K562 (cell line): ENCODE results near the gene IRF8. TPM values are rescaled to one million over a fixed set of nuclear protein-coding genes. Genes with fewer than 3 reads are reported as not detected.

Source experiments
- ATAC-seq: fragments of 200-7000 bp; cut with Tn5 transposase; 3 replicates; pipeline ENCODE4 v1.9.1; 2020; ENCODE audit warnings: moderate library complexity
- BruUV-seq: library from RNA; stranded (reverse); fragments of 400-500 nt; replicated peaks from 2 replicates; lab custom pipeline; 2021; lab: Mats Ljungman, UMichigan
- CTCF ChIA-PET: fragments of 300-600 bp; formaldehyde crosslinking; extraction: SDS; loops from one replicate; lab custom pipeline; 2021; ENCODE audit warnings: low intra/inter-chr PET ratio; lab: Yijun Ruan, JAX
- POLR2A ChIA-PET: fragments of 300-600, 350-650 bp; sonication (Branson Sonifier 250); formaldehyde crosslinking; extraction: SDS; loops from one replicate; lab custom pipeline; 2021; ENCODE audit warnings: antibody characterized with exemption, inconsistent platforms; lab: Yijun Ruan, JAX
- DNase-seq, 4 experiments: peaks; one replicate each; pipeline versions ENCODE4 v3.0.0 to v3.0.0-alpha.2; 2011 to 2018; ENCODE audit warnings: low spot score in 3 of 4, mixed read lengths in 3 of 4; ENCODE audit errors: extremely low read depth in 1 of 4
- FAIRE-seq: peaks from 2 replicates; lab custom pipeline; 2011; peaks lifted over from hg19 to GRCh38; lab: Jason Lieb, UNC
- H2AFZ ChIP-seq: 2 replicates; pipeline ENCODE4 v1.6.0; 2011; ENCODE audit warnings: low read depth, low read length, control low read depth, inconsistent platforms
- H3K27ac ChIP-seq: fragments of 200-600 bp; 3 replicates; pipeline ENCODE4 v1.8.0; 2011; ENCODE audit warnings: low read depth, mild to moderate bottlenecking, control low read depth, inconsistent platforms, low read length, moderate library complexity, mixed read lengths; ENCODE audit errors: extremely low read depth
- H3K27me3 ChIP-seq, 2 experiments: fragments of 300-600 bp in 1 of 2; 2 replicates in 1 of 2; 3 replicates in 1 of 2; pipeline versions ENCODE4 v1.6.0 to v1.8.0; 2011; ENCODE audit warnings: inconsistent platforms in 2 of 2, low read length in 2 of 2, mild to moderate bottlenecking in 1 of 2, mixed read lengths in 1 of 2, moderate library complexity in 1 of 2; ENCODE audit not compliant: control insufficient read depth in 2 of 2, insufficient read depth in 2 of 2
- H3K36me3 ChIP-seq: fragments of 300-600 bp; 3 replicates; pipeline ENCODE4 v1.8.0; 2011; ENCODE audit warnings: mild to moderate bottlenecking, low read length, inconsistent platforms; ENCODE audit not compliant: control insufficient read depth, insufficient read depth
- H3K4me1 ChIP-seq, 2 experiments: fragments of 200-600 bp in 1 of 2; replicated peaks in 1 of 2; 2 replicates in 1 of 2; 3 replicates in 1 of 2; pipeline versions ENCODE4 v1.5.1 to v1.8.0; 2011; ENCODE audit warnings: inconsistent platforms in 2 of 2, low read length in 2 of 2, mild to moderate bottlenecking in 1 of 2, mixed read lengths in 1 of 2, moderate library complexity in 1 of 2; ENCODE audit not compliant: control insufficient read depth in 2 of 2, insufficient read depth in 2 of 2
- H3K4me2 ChIP-seq: 2 replicates; pipeline ENCODE4 v1.6.1; 2011; ENCODE audit warnings: low read length, control low read depth, inconsistent platforms, mixed read lengths; ENCODE audit not compliant: insufficient read depth
- H3K4me3 ChIP-seq: fragments of 200-600 bp; sonication (generic), shearing (Covaris generic); 2 replicates; pipeline ENCODE4 v1.5.1; 2016; ENCODE audit warnings: control low read depth, inconsistent platforms
- H3K79me2 ChIP-seq: fragments of 200-600 bp; 3 replicates; pipeline ENCODE4 v1.8.0; 2011; ENCODE audit warnings: low read length, inconsistent platforms; ENCODE audit not compliant: control insufficient read depth, insufficient read depth
- H3K9ac ChIP-seq, 2 experiments: 2 replicates each; pipeline versions ENCODE4 v1.6.0 to v1.6.1; 2011; ENCODE audit warnings: low read depth in 2 of 2, low read length in 2 of 2, control low read depth in 1 of 2, inconsistent platforms in 1 of 2, mild to moderate bottlenecking in 1 of 2, mixed read lengths in 1 of 2; ENCODE audit not compliant: insufficient read depth in 1 of 2
- H3K9me1 ChIP-seq: one replicate; pipeline ENCODE4 v1.6.0; 2011; ENCODE audit warnings: inconsistent platforms, mild to moderate bottlenecking, low read length, moderate library complexity; ENCODE audit not compliant: control insufficient read depth, insufficient read depth
- H3K9me3 ChIP-seq: replicated peaks from 2 replicates; pipeline ENCODE4 v1.5.1; 2011; ENCODE audit warnings: low read depth, low read length, inconsistent platforms; ENCODE audit not compliant: control insufficient read depth, insufficient read depth
- H4K20me1 ChIP-seq: replicated peaks from 2 replicates; pipeline ENCODE4 v1.6.1; 2011; ENCODE audit warnings: low read length, inconsistent platforms, mixed read lengths; ENCODE audit not compliant: control insufficient read depth, insufficient read depth
- KDM4B ChIP-seq, 2 experiments: fragments of 450-650 bp in 1 of 2; sonication (generic) in 1 of 2; IDR thresholded peaks; 2 replicates each; pipeline ENCODE4 v1.6.1; 2016 to 2017; ENCODE audit warnings: borderline replicate concordance in 2 of 2, antibody characterized with exemption in 1 of 2, low read depth in 1 of 2, mild to moderate bottlenecking in 1 of 2
- LARP7 ChIP-seq: fragments of 450-650 bp; IDR thresholded peaks from 2 replicates; pipeline ENCODE4 v1.6.1; 2016
- MAZ ChIP-seq, 2 experiments: fragments of 450-650 bp in 1 of 2; sonication (generic) in 1 of 2; formaldehyde crosslinking; IDR thresholded peaks in 1 of 2; conservative IDR thresholded peaks in 1 of 2; 2 replicates each; pipeline versions ENCODE4 v1.4.0 to v1.5.0; 2020; ENCODE audit warnings: mild to moderate bottlenecking in 1 of 2, missing genetic modification reagents in 1 of 2
- RBM25 ChIP-seq: fragments of 200-400 bp; formaldehyde crosslinking; IDR thresholded peaks from 2 replicates; pipeline ENCODE4 v1.6.1; 2018; ENCODE audit warnings: low read length, low read depth, moderate library complexity; ENCODE audit not compliant: severe bottlenecking
- THAP7 ChIP-seq: fragments of 250-450 bp; sonication (Bioruptor Pico); IDR thresholded peaks from 2 replicates; pipeline ENCODE4 v1.5.0; 2021
- UBTF ChIP-seq, 2 experiments: IDR thresholded peaks; 2 replicates each; pipeline ENCODE4 v1.6.1; 2012; ENCODE audit warnings: improper control_type of control experiment in 2 of 2, low read depth in 2 of 2, low read length in 2 of 2, borderline replicate concordance in 1 of 2
- WGBS: fragments of 100-300 bp; shearing (Covaris generic); methylation state at CpG from one replicate; pipeline ENCODE4 v1.1.6; 2016; ENCODE audit warnings: low coverage, mixed read lengths; ENCODE audit not compliant: insufficient coverage; ENCODE audit errors: missing lambda C conversion rate; 5-methylcytosine and 5-hydroxymethylcytosine counted together
- in situ Hi-C: fragments of 300-500 bp; cut with MboI; formaldehyde crosslinking; loops from 4 replicates; pipeline ENCODE4 v1.15.0; 2018; ENCODE audit warnings: inconsistent platforms, mixed read lengths
- intact Hi-C: fragments of 100-400 bp; cut with micrococcal nuclease; formaldehyde crosslinking; loops from 2 replicates; pipeline ENCODE4 v1.14.2; 2022
- polyA plus RNA-seq, 8 experiments: library from polyadenylated mRNA; depleted of rRNA in 4 of 8; stranded (reverse) in 5 of 8; unstranded in 3 of 8; fragments of >200 nt; fragmentation: Nextera tagmentation in 2 of 8; fragmentation: Illumina TruSeq in 1 of 8; extraction: Ambion mirVana in 2 of 8; extraction: Trizol in 1 of 8; gene quantifications; 2 replicates each; pipeline versions ENCODE4 v1.2.1 to v1.2.3, GENCODE V29; 2011 to 2014; ENCODE audit warnings: inconsistent platforms in 1 of 8, missing spikeins in 1 of 8
- total RNA-seq, 7 experiments: library from RNA; depleted of rRNA in 6 of 7; stranded (reverse); fragments of >200 nt in 6 of 7; fragmentation: Illumina TruSeq in 2 of 7; extraction: Trizol in 2 of 7; gene quantifications; 2 replicates each; pipeline versions ENCODE4 v1.2.1 to v1.2.3, GENCODE V29; 2011 to 2021; ENCODE audit warnings: low replicate concordance in 1 of 7

Gene IRF8
- total and polyA plus RNA-seq, 9 of the 15 experiments (the other 6 are each of a cell fraction or from before 2014, with no cell fraction given) = 0.01 to 0.98 TPM; not detected in 7

- Histone ChIP-seq H3K79me2 (no peaks in the 10 kb centered on the region), H3K36me3 (no peaks in the 10 kb centered on the region), H3K9ac (no peak overlapping the region), H3K9me1 (no peaks in the 10 kb centered on the region), H3K4me1 (peaks cover 0 to 3% of the 10 kb centered on the region in 2 experiments; a peak in 1 of 5 replicates)
- ATAC-seq = no peak
- in situ Hi-C loops = no loop called here
- CTCF ChIA-PET = no interaction called here
- no peak for TF ChIP-seq MAZ (CRISPR knock-in tag; conservative IDR thresholded peaks at IDR 0.05 in 1 of 2, IDR thresholded peaks at IDR 0.05 in 1 of 2)
- no peak for TF ChIP-seq LARP7
- no peak for TF ChIP-seq KDM4B (IDR thresholded peaks at IDR 0.05; ENCODE audit: borderline replicate concordance in 2 of 2, low read depth in 1 of 2)
- TF ChIP-seq THAP7 (CRISPR knock-in tag) = no peak
- TF ChIP-seq UBTF (IDR thresholded peaks at IDR 0.05; ENCODE audit: borderline replicate concordance in 1 of 2, low read depth in 2 of 2, low read length in 2 of 2) = no peak
- peak; percentile 27 for TF ChIP-seq RBM25
- TF ChIP-seq, all 486 proteins: peak for 1
- no peak overlapping the region for H3K4me3 ChIP-seq
- POLR2A ChIA-PET = interaction anchor here (0.8 kb wide), 1 partner anchor 11 kb away, joined by 3 read pairs; no protein-coding TSS in a partner anchor
- BruUV-seq = no TSS peak
- WGBS = 2% methylated on average over 10 of the region's 10 CpGs
- H3K27me3 ChIP-seq = peaks cover 10 to 47% of the 10 kb centered on the region in 2 experiments; a peak in 3 of 5 replicates
- no peak overlapping the region for H3K4me2 ChIP-seq
- no peak overlapping the region for H3K27ac ChIP-seq
- no peak for DNase-seq
- H3K9me3 ChIP-seq = no peaks in the 10 kb centered on the region; the same call in 1 of the 2 replicates
- FAIRE-seq = no peak
- intact Hi-C loops = no loop called here
- no peaks in the 10 kb centered on the region for H4K20me1 ChIP-seq
- H2AFZ ChIP-seq = no peak overlapping the region
Measured at GRCh38 chr16:85960486-85961046, 61.6 kb downstream of the IRF8 start.
